OCI-LY1 (cell line): ENCODE data around the gene VAV2.

ENCODE experiments used
- H2AFZ ChIP-seq: fragments of 200-600 bp; sonication (generic), shearing (Covaris generic); 2 replicates; pipeline ENCODE4 v1.6.0; 2014; ENCODE audit warnings: antibody characterized with exemption, mild to moderate bottlenecking, low read length
- H3F3A ChIP-seq: fragments of 200-600 bp; sonication (generic), shearing (Covaris generic); 2 replicates; pipeline ENCODE4 v1.6.0; 2014; ENCODE audit warnings: mild to moderate bottlenecking, antibody characterized with exemption, low read length, moderate library complexity; ENCODE audit not compliant: insufficient read depth
- H3K27ac ChIP-seq: fragments of 200-600 bp; sonication (generic); 2 replicates; pipeline ENCODE4 v1.5.1; 2014; ENCODE audit warnings: low read length, mixed run types, mild to moderate bottlenecking, low read depth; ENCODE audit not compliant: poor library complexity, severe bottlenecking
- H3K27me3 ChIP-seq: fragments of 200-600 bp; sonication (generic); 2 replicates; pipeline ENCODE4 v1.6.0; 2014; ENCODE audit warnings: antibody characterized with exemption, mild to moderate bottlenecking, low read length, moderate library complexity; ENCODE audit not compliant: insufficient read depth
- H3K36me3 ChIP-seq: fragments of 200-600 bp; sonication (generic); 2 replicates; pipeline ENCODE4 v1.6.1; 2014; ENCODE audit warnings: mild to moderate bottlenecking, antibody characterized with exemption, low read length, moderate library complexity, mixed read lengths; ENCODE audit not compliant: insufficient read depth
- H3K4me1 ChIP-seq: fragments of 200-600 bp; sonication (generic); 2 replicates; pipeline ENCODE4 v1.5.1; 2014; ENCODE audit warnings: mild to moderate bottlenecking, low read length, moderate library complexity; ENCODE audit not compliant: insufficient read depth, severe bottlenecking
- H3K4me2 ChIP-seq: fragments of 200-600 bp; sonication (generic), shearing (Covaris generic); 2 replicates; pipeline ENCODE4 v1.6.1; 2014; ENCODE audit warnings: low read length
- H3K4me3 ChIP-seq: fragments of 200-600 bp; sonication (generic); 2 replicates; pipeline ENCODE4 v1.5.1; 2014; ENCODE audit warnings: low read length, low read depth, mild to moderate bottlenecking, mixed read lengths; ENCODE audit not compliant: poor library complexity, severe bottlenecking
- H3K79me2 ChIP-seq: fragments of 200-600 bp; shearing (Covaris generic); 2 replicates; pipeline ENCODE4 v1.6.1; 2016; ENCODE audit warnings: mixed run types, low read length, mixed read lengths; ENCODE audit not compliant: insufficient read depth
- H3K9ac ChIP-seq: fragments of 200-600 bp; sonication (generic), shearing (Covaris generic); 2 replicates; pipeline ENCODE4 v1.6.1; 2014; ENCODE audit warnings: mild to moderate bottlenecking, low read length, mixed read lengths
- H3K9me2 ChIP-seq: fragments of 200-600 bp; sonication (generic), shearing (Covaris generic); 2 replicates; pipeline ENCODE4 v1.6.1; 2014; ENCODE audit warnings: low read depth, mild to moderate bottlenecking, low read length, mixed read lengths
- H3K9me3 ChIP-seq: fragments of 200-600 bp; shearing (Covaris generic); 2 replicates; pipeline ENCODE4 v1.6.1; 2014; ENCODE audit warnings: low read length, mixed read lengths
- H4K20me1 ChIP-seq: fragments of 200-600 bp; sonication (generic), shearing (Covaris generic); 2 replicates; pipeline ENCODE4 v1.6.0; 2016; ENCODE audit warnings: mild to moderate bottlenecking, low read length; ENCODE audit not compliant: insufficient read depth
- EZH2 ChIP-seq: fragments of 200-600 bp; sonication (generic), shearing (Covaris generic); IDR thresholded peaks from 2 replicates; pipeline ENCODE4 v1.8.0; 2017; ENCODE audit warnings: borderline replicate concordance, mixed run types, mild to moderate bottlenecking, antibody characterized with exemption, low read length, moderate library complexity, mixed read lengths
- TF ChIP-seq, protein P1 (sequence below): fragments of 200-600 bp; sonication (generic), shearing (Covaris generic); IDR thresholded peaks from 2 replicates; pipeline ENCODE4 v1.5.1; 2017; ENCODE audit warnings: mild to moderate bottlenecking, antibody characterized with exemption, low read length, moderate library complexity, mixed read lengths

VAV2 gene

DNA sequence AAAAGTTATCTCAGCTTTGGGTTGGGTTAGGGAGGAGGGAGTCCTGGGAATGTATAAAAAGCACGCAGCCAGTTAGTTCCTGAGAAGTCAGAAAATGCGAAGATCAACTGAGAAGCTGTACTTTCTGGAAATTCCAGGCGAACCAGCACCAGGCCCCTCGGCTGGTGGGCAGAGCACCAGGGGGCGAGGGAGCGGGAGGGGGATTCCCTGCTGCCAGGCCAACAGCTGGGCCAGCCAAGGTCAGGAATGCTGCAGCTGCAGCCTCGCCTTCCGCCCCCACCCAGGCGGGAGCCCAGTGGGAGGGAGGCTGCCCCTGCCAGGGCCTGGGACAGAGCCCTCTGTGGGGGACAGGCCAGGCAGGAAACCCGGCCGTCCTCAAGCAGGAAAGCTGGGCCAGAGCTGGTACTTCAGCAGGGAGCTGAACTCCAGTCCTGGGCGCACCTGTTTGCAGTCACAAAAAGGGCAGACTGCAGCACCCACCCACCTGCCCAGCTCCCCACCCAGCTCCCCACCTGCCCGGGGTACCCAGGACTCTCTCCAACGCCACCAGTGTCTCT lies 35.5 kb downstream of the VAV2 start:
- Histone ChIP-seq H3K9me2 (no peaks in the 10 kb centered on the region), H3K27ac (no peak overlapping the region), H4K20me1 (no peaks in the 10 kb centered on the region), H2AFZ (no peak overlapping the region), H3K4me1 (no peaks in the 10 kb centered on the region), H3K79me2 (no peaks in the 10 kb centered on the region), H3K9me3 (no peaks in the 10 kb centered on the region), H3K9ac (no peak overlapping the region), H3K4me2 (no peak overlapping the region), H3K27me3 (peaks cover 4% of the 10 kb centered on the region; the same call in 1 of the 2 replicates), H3K4me3 (no peak overlapping the region), H3K36me3 (no peaks in the 10 kb centered on the region), H3F3A (no peaks in the 10 kb centered on the region)
- no peak for TF ChIP-seq EZH2
- TF ChIP-seq, protein P1, sequence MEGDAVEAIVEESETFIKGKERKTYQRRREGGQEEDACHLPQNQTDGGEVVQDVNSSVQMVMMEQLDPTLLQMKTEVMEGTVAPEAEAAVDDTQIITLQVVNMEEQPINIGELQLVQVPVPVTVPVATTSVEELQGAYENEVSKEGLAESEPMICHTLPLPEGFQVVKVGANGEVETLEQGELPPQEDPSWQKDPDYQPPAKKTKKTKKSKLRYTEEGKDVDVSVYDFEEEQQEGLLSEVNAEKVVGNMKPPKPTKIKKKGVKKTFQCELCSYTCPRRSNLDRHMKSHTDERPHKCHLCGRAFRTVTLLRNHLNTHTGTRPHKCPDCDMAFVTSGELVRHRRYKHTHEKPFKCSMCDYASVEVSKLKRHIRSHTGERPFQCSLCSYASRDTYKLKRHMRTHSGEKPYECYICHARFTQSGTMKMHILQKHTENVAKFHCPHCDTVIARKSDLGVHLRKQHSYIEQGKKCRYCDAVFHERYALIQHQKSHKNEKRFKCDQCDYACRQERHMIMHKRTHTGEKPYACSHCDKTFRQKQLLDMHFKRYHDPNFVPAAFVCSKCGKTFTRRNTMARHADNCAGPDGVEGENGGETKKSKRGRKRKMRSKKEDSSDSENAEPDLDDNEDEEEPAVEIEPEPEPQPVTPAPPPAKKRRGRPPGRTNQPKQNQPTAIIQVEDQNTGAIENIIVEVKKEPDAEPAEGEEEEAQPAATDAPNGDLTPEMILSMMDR, result no peak

DNA sequence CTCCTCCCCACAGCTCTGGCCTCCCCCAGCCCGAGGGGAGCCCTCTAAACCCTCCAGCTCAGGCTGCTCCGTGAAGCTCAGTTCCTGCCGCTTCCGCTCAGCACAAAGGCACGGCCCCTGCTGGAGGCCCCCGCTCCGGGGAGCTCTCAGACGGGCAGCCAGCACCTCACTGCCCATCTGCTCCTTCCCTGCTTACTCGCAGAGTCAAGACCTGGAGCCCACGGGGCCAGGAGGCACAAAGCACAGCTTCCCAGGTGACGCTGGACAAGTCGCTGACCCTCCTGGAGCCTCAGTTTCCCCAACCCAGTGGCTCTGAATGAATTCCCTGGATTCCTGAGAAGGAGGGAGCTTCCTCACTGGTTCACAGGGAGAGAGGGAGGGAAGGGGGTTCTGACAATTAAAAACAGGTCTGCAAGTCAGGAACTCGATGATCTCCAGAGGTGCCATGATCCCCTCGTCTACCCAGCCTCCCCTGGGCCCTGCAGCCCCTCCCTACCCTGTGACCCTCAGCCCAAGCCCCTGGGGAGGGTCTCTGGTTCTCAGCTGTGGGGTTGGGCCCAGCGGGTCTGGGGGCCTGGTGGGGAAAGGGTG lies 36.2 kb downstream of the VAV2 start:
- no peaks in the 10 kb centered on the region for H3K4me1 ChIP-seq
- no peak overlapping the region for H3K9ac ChIP-seq
- H3K79me2 ChIP-seq, result no peaks in the 10 kb centered on the region
- no peaks in the 10 kb centered on the region for H3K36me3 ChIP-seq
- H3K27me3 ChIP-seq, result peaks cover 7% of the 10 kb centered on the region; the same call in 1 of the 2 replicates
- H4K20me1 ChIP-seq, result no peaks in the 10 kb centered on the region
- no peak overlapping the region for H2AFZ ChIP-seq
- no peak overlapping the region for H3K27ac ChIP-seq
- H3K9me3 ChIP-seq, result no peaks in the 10 kb centered on the region
- H3K9me2 ChIP-seq, result no peaks in the 10 kb centered on the region
- H3K4me3 ChIP-seq, result no peak overlapping the region
- no peak overlapping the region for H3K4me2 ChIP-seq
- TF ChIP-seq, protein P1, result no peak
- TF ChIP-seq EZH2, result no peak
- H3F3A ChIP-seq, result no peaks in the 10 kb centered on the region

DNA sequence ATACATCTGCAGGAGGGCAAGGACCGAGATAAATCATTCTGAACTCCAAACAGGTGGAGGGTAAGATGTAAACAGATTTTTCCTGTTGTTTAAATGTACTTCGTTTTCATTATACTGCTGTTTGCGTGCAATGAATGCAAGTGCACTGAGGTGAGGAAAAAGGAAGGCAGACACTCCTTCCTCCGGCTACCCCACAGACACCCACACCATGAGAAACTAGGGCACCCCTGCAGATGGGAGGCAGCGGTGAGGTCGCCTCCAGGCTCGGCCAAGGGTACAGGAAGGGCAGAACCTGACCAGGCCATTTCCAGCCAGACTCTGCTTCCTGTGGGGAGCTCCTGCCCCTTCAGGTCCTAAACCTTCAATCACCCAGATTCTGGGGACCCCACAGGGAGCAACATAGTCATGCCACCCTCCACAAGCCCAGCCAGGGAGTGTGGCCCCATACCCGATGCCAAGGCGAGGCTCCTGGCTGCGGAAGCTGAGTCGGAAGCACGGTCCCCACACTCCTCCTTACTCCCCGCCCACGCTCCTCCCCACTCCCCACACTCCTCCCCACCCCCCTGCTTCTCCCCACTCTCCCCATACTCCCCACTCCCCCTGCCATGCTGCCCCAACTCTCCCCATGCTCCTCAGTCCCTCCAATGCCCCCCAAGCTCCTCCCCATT lies 37.1 kb downstream of the VAV2 start:
- Histone ChIP-seq H4K20me1 (no peaks in the 10 kb centered on the region), H3K4me3 (no peak overlapping the region), H3K4me1 (no peaks in the 10 kb centered on the region), H3K36me3 (no peaks in the 10 kb centered on the region), H3K9me2 (no peaks in the 10 kb centered on the region), H2AFZ (no peak overlapping the region), H3K27me3 (peaks cover 3% of the 10 kb centered on the region; the same call in 1 of the 2 replicates), H3K4me2 (no peak overlapping the region), H3K9me3 (no peaks in the 10 kb centered on the region), H3K79me2 (no peaks in the 10 kb centered on the region), H3F3A (no peaks in the 10 kb centered on the region), H3K9ac (no peak overlapping the region), H3K27ac (no peak overlapping the region)
- TF ChIP-seq, protein P1, result no peak
- no peak for TF ChIP-seq EZH2
